ENCODE data around the gene ZNF32. TPM values are rescaled to one million over a fixed set of nuclear protein-coding genes. Genes with fewer than 3 reads are reported as not detected.

ZNF32 gene
- total and polyA plus RNA-seq, 2 donors (not counting 3 experiments of a cell fraction or from before 2014, with no cell fraction given): 12.5 to 14.4 TPM

- H4K20me1 ChIP-seq (replicated peaks; ENCODE audit: control insufficient read depth, extremely low read depth, insufficient read depth, low read length): no peaks in the 10 kb centered on the region
- no peak overlapping the region for H3K4me2 ChIP-seq (ENCODE audit: insufficient read depth, low read length)
- ChIA-PET POLR2A (no interaction called here), CTCF (interaction anchor here (0.9 to 3.5 kb wide), 3 partner anchors 717 to 718 kb away, joined by 3 to 62 read pairs (median 7); partner anchors contain the start of gene CXCL12)
- no peaks in the 10 kb centered on the region for H3K4me1 ChIP-seq (ENCODE audit: control insufficient read depth, extremely low read depth, insufficient read depth, low read length)
- no peak overlapping the region for H3K9ac ChIP-seq (replicated peaks; ENCODE audit: extremely low read depth, insufficient read depth, low read length)
- no peaks in the 10 kb centered on the region for H3K36me3 ChIP-seq (ENCODE audit: control insufficient read depth in 2 of 2, extremely low read depth in 1 of 2, insufficient read depth in 2 of 2, low read length in 2 of 2)
- TF ChIP-seq POLR2A (IDR thresholded peaks at IDR 0.05; ENCODE audit: low read depth, low read length) (no peak), POLR2AphosphoS5 (IDR thresholded peaks at IDR 0.05; ENCODE audit: insufficient read depth, low read depth, low read length) (no peak), CTCF (IDR thresholded peaks at IDR 0.05; ENCODE audit: extremely low read depth in 1 of 2, insufficient read depth in 1 of 2, low read depth in 1 of 2, low read length in 2 of 2) (no peak), FOS (IDR thresholded peaks at IDR 0.05; ENCODE audit: borderline replicate concordance, insufficient read depth, low read length) (no peak), GATA2 (IDR thresholded peaks at IDR 0.05; ENCODE audit: insufficient read depth, insufficient read length, low read depth, low read length) (no peak)
- dilution Hi-C loops (cut with MboI; ENCODE audit: extremely low pct_ligation_motif_present, low sequenced_read_pairs): no loop called here
- intact Hi-C loops (cut with micrococcal nuclease): no loop called here
- no peaks in the 10 kb centered on the region for H3K9me3 ChIP-seq (replicated peaks; ENCODE audit: control insufficient read depth, insufficient read depth, low read length)
- DNase-seq (ENCODE audit: low read depth, low spot score): no peak
- H3K9me1 ChIP-seq (replicated peaks; ENCODE audit: control insufficient read depth, extremely low read depth, insufficient read depth, low read length): no peaks in the 10 kb centered on the region
- FAIRE-seq: no peak
- H3K27me3 ChIP-seq (ENCODE audit: control insufficient read depth in 2 of 2, insufficient read depth in 2 of 2, low read length in 2 of 2): peaks cover 13 to 19% of the 10 kb centered on the region in 2 experiments
- H3K79me2 ChIP-seq (ENCODE audit: control insufficient read depth, insufficient read depth, low read length): no peaks in the 10 kb centered on the region
- H3K27ac ChIP-seq (ENCODE audit: insufficient read depth, low read depth, low read length): no peak overlapping the region
- no peak overlapping the region for H3K4me3 ChIP-seq (replicated peaks in 1 of 3; ENCODE audit: insufficient read depth in 1 of 3, low read depth in 1 of 3, low read length in 3 of 3)
- peak overlapping the region; percentile 60 for H2AFZ ChIP-seq (ENCODE audit: low read depth, low read length)
- no TSS peak for BruUV-seq (replicated peaks)
Measured at GRCh38 chr10:43667761-43668386, 19.2 kb upstream of the ZNF32 start.
